Measurements from ENCODE around the gene CTNNA2.

CTNNA2 gene

DNA sequence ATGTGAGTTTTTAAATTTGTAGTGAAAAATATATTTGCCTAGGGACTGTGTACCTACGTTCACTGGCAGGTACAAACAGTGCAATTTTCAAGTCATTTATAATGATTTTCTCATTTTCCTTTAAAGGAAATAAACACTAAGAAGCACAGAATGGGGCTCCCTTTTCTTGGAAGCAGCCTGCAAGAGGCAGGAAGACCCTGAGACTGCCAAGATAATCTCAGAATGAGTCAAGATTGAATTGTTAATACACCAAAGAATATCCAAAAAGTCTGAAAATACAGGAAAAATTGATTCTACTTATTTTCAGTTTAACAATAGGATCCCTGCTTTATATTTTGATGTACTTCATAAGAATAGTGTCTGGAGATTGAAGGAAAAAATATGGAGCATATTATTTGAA lies 331.2 kb downstream of the CTNNA2 start:
- H3K27ac ChIP-seq: no peak overlapping the region
- no peak for DNase-seq (ENCODE audit: low read depth, low spot score)

- DNase-seq (ENCODE audit: low read depth, low spot score): no peak
- H3K27ac ChIP-seq: no peak overlapping the region
Observed at GRCh38 chr2:79846878-79847277, 334.0 kb downstream of the CTNNA2 start.

DNA sequence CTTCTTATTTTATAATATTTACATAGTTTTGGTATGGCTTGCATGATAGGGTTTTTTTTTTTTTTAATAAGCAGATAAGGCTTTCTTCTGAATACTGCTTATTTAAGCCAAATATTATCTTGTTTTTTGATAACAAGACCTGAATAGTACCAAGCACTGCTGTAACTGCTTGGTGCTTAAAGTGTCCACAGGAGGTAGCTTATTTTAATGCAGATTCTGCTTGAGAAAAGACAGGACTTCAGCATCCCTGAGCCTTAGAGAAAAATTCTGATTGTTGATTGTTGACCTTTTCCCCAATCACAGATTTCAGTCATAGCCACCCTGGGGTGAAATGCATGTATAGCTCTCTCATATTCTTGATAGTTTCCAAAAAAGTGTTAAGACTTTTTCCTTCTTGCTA lies 336.4 kb downstream of the CTNNA2 start:
- DNase-seq (ENCODE audit: low read depth, low spot score): no peak
- H3K27ac ChIP-seq: no peak overlapping the region

DNA sequence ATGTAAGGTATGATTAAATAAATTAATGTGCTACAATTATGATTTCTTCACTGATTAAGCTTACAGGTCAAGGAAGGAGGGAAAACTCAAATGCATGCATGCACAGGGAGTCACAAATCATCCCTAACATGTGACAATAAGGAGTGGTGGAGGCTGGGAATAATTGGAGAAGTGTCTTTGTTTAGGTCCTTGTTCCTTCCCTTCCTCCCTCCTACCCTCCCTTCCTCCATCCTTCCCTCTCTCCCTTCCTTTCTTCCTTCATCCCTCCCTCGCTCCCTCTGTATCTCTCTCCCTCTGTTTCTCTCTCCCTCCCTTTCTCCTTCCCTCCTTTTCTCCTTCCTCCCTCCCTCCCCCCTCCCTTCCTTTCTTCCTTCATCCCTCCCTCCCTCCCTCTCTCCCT lies 337.1 kb downstream of the CTNNA2 start:
- DNase-seq (ENCODE audit: low read depth, low spot score): no peak

GRCh38 chr2:79850912-79851311 lies 338.1 kb downstream of the CTNNA2 start:
- no peak for DNase-seq (ENCODE audit: low read depth, low spot score)
- H3K27ac ChIP-seq: no peak overlapping the region

More for the DNA sequence above, 337.1 kb downstream of the CTNNA2 start:
- H3K27ac ChIP-seq: no peak overlapping the region

GRCh38 chr2:79855264-79856006 lies 342.6 kb downstream of the CTNNA2 start:
- H3K27ac ChIP-seq: no peak overlapping the region
- no peak for DNase-seq (ENCODE audit: low read depth, low spot score)

- H3K27ac ChIP-seq: no peak overlapping the region
- no peak for DNase-seq (ENCODE audit: low read depth, low spot score)
Observed at GRCh38 chr2:79857888-79858287, 345.0 kb downstream of the CTNNA2 start.

- DNase-seq (ENCODE audit: low read depth, low spot score): no peak
- H3K27ac ChIP-seq: no peak overlapping the region
Observed at GRCh38 chr2:79860228-79861058, 347.6 kb downstream of the CTNNA2 start.

GRCh38 chr2:79861059-79861374 lies 348.2 kb downstream of the CTNNA2 start:
- H3K27ac ChIP-seq: no peak overlapping the region
- DNase-seq (ENCODE audit: low read depth, low spot score): no peak

- no peak for DNase-seq (ENCODE audit: low read depth, low spot score)
- no peak overlapping the region for H3K27ac ChIP-seq
Observed at GRCh38 chr2:79862756-79863155, 349.9 kb downstream of the CTNNA2 start.

- H3K27ac ChIP-seq: no peak overlapping the region
- no peak for DNase-seq (ENCODE audit: low read depth, low spot score)
Observed at GRCh38 chr2:79872656-79873055, 359.8 kb downstream of the CTNNA2 start.

GRCh38 chr2:79874015-79874414 lies 361.2 kb downstream of the CTNNA2 start:
- no peak for DNase-seq (ENCODE audit: low read depth, low spot score)
- H3K27ac ChIP-seq: no peak overlapping the region

DNA sequence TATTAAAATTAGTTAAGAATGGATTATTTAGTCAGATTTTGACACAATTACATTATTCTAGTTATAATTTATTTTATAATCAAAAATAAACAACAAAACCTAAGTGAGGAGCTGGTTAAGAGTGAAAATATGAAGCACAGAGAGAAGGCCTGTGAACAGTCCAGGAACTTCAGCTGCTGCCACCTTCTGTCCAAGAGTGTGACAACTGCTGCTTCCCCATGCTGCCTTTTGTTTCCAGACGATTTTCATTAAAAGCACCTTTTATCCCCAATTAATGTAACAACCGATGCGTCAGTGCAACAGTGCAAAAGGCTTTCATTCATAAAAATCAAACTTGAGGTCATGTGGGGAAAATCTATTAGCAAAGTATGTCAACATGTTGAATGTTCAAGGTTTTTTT lies 363.6 kb downstream of the CTNNA2 start:
- H3K27ac ChIP-seq: no peak overlapping the region
- no peak for DNase-seq (ENCODE audit: low read depth, low spot score)

GRCh38 chr2:79882548-79882947 lies 369.7 kb downstream of the CTNNA2 start:
- no peak overlapping the region for H3K27ac ChIP-seq
- DNase-seq (ENCODE audit: low read depth, low spot score): no peak

DNA sequence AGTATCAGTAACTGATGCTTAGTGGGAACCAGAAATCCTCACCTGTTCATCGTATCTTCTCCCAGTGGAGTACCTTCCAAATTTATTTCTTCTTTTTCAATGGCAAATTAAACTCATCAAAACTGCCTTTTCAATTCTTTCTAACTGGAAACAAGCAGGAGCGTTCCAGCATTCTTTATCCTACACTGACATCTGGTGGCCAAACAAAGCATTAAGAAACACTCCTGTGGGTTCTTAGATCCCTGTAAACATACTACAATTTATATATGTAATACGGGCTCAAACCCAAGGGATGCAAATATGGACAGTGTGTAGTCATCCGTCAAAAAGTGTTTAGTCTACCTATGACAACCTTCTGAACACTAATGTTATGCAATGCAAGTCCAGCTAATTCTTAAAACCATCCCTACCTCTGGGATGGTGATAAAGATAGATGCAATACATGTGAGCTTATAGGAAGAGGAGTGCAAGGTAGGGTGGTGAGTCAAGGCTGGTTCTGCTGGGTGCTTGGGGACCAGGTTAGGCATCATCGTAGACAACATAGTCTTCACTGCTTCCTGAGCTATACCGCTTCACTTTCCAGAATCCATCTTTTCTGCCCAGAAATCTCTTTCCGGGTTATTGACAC lies 375.0 kb downstream of the CTNNA2 start:
- no peak overlapping the region for H3K27ac ChIP-seq
- no peak for DNase-seq (ENCODE audit: low read depth, low spot score)

DNA sequence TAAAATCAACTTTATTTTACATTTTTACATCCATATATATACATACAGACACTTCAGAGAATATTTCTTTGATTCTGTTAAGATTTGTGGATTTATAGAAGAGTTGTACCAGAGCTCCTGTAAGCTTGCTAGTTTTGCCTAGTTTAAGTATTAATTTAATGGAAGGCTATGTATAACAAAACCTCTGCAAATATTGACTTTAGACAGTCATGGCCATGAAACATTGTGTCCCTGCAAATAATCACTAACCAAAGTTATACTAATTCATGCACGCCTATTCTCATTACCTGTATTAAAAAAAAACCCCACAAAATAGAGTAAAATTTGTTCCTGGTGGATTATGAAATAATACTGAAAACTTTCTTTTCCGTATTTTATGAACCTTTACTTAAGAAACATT lies 379.3 kb downstream of the CTNNA2 start:
- DNase-seq (ENCODE audit: low read depth, low spot score): no peak
- no peak overlapping the region for H3K27ac ChIP-seq

DNA sequence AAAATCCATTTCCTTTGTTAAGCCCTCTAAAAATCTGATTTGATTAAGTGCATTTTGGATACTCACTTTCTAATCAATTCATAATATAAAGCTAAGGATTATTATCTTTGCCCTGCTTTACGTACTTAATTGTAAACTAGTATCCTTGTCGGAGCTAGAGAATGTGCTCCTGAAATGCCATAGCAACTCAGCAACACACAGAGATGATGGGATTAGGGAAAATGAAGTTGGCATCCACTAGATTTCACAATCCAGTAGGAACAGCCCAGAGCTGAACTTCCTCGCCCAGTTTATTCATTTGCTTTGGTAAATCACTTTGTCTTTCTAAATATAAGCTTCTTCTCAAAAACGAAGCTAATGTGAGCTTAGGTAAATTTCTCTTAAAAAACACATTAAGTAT lies 386.3 kb downstream of the CTNNA2 start:
- no peak for DNase-seq (ENCODE audit: low read depth, low spot score)
- no peak overlapping the region for H3K27ac ChIP-seq

- H3K27ac ChIP-seq: no peak overlapping the region
- no peak for DNase-seq (ENCODE audit: low read depth, low spot score)
Observed at GRCh38 chr2:79901161-79901560, 388.3 kb downstream of the CTNNA2 start.

DNA sequence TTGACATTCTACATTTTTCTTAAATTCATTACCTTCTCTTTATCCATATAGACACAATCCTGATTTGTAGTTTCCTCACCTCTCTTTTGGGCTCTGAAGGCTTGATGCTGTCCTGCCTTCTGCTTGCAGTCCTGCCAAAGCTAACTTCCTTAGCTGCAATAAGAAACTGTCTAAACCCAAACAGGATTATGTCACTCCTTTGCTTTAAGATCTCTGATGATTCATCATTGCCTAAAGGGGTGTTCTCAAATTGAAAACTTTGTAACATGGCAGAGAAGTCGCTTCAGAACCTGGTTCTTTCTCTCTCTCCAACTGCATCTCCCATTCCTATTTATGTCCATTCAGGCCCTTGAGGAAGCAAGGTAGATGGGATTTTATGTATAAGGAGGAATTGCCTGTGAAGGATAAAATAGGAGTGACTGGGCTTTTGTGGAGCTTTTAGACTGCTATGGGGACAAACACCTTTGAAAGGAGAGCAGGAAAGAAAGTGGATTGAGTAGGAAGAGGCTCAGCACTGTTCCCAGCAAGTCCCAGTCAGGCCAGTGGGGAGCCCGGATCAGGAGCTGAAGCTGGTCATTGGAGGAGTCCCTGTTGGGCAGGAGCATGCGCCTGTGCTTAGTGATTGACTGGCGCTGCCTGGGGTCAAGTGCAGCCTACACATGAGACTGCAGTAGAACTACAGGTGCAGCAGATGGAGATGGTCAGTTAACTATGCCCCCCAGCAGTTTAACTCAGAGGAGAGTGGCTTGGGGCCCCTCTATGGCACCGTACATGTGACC lies 390.6 kb downstream of the CTNNA2 start:
- no peak for DNase-seq (ENCODE audit: low read depth, low spot score)
- no peak overlapping the region for H3K27ac ChIP-seq

DNA sequence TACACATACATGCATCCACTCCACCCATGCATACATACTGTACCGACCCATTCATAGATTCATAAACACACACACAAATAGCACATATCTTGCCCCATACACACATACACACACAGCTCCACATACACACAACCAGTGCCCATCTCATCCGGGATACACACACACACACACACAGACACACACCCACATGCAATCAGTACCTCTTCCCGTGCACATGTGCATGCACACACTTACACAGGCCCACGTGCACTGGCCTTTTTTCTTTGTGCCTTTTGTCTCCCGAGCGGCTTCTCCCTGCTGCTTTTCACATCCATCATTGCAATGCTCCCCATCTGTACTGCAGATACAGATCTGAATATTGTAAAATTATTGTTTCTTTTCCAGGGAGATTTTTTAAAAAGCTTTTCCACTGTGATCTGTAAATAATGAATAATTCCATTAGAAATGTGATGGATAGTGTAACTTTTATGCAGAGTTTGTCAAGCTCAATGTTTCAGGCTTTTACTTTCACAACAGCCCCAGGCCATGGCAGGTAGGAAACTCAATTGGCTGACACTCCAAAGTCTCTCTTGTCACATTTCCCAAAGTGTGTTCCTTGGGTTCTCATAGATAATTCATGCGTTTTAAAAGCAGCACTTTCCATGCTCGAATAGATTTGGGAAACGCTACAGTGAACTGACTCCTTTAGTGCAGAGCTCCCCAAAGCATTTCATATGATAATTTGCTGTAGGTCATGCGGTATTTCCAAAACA lies 393.5 kb downstream of the CTNNA2 start:
- no peak for DNase-seq (ENCODE audit: low read depth, low spot score)
- no peak overlapping the region for H3K27ac ChIP-seq
